Measurements from ENCODE around the gene HIVEP3.

The HIVEP3 gene

GRCh38 chr1:41802532-41803501 is 115.9 kb downstream of the HIVEP3 start:
- Histone ChIP-seq H3K9ac (ENCODE audit: low read depth, low read length, poor library complexity, severe bottlenecking) (peak overlapping the region; percentile 35), H3F3A (ENCODE audit: low read depth) (no peaks in the 10 kb centered on the region), H3K27me3 (ENCODE audit: insufficient read depth, low read length, poor library complexity, severe bottlenecking) (no peaks in the 10 kb centered on the region), H3K4me3 (ENCODE audit: low read length, poor library complexity, severe bottlenecking) (peak overlapping the region; percentile 19), H3K36me3 (ENCODE audit: insufficient read depth, low read length) (no peaks in the 10 kb centered on the region), H3K79me2 (ENCODE audit: insufficient read depth, low read length) (no peaks in the 10 kb centered on the region), H3K4me2 (ENCODE audit: low read depth, low read length, poor library complexity, severe bottlenecking) (peak overlapping the region; percentile 56), H2AFZ (ENCODE audit: low read length) (peak overlapping the region; percentile 71), H3K9me3 (ENCODE audit: insufficient read depth, low read depth, low read length) (no peaks in the 10 kb centered on the region), H4K20me1 (ENCODE audit: insufficient read depth, low read length, poor library complexity, severe bottlenecking) (no peaks in the 10 kb centered on the region), H3K4me1 (ENCODE audit: insufficient read depth, low read length, poor library complexity, severe bottlenecking) (peaks cover 52% of the 10 kb centered on the region), H3K9me2 (replicated peaks; ENCODE audit: low read depth, low read length) (no peaks in the 10 kb centered on the region)
- TF ChIP-seq, protein P1, sequence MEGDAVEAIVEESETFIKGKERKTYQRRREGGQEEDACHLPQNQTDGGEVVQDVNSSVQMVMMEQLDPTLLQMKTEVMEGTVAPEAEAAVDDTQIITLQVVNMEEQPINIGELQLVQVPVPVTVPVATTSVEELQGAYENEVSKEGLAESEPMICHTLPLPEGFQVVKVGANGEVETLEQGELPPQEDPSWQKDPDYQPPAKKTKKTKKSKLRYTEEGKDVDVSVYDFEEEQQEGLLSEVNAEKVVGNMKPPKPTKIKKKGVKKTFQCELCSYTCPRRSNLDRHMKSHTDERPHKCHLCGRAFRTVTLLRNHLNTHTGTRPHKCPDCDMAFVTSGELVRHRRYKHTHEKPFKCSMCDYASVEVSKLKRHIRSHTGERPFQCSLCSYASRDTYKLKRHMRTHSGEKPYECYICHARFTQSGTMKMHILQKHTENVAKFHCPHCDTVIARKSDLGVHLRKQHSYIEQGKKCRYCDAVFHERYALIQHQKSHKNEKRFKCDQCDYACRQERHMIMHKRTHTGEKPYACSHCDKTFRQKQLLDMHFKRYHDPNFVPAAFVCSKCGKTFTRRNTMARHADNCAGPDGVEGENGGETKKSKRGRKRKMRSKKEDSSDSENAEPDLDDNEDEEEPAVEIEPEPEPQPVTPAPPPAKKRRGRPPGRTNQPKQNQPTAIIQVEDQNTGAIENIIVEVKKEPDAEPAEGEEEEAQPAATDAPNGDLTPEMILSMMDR (conservative IDR thresholded peaks at IDR 0.05; ENCODE audit: low read length): no peak
- no peak for TF ChIP-seq EZH2phosphoT487 (IDR thresholded peaks at IDR 0.05; ENCODE audit: borderline replicate concordance)

GRCh38 chr1:41800311-41800829 is 118.4 kb downstream of the HIVEP3 start:
- Histone ChIP-seq H3K4me1 (ENCODE audit: insufficient read depth, low read length, poor library complexity, severe bottlenecking) (peaks cover 36% of the 10 kb centered on the region), H3K4me2 (ENCODE audit: low read depth, low read length, poor library complexity, severe bottlenecking) (no peak overlapping the region), H3K4me3 (ENCODE audit: low read length, poor library complexity, severe bottlenecking) (no peak overlapping the region), H3K9me2 (replicated peaks; ENCODE audit: low read depth, low read length) (no peaks in the 10 kb centered on the region), H3F3A (ENCODE audit: low read depth) (no peaks in the 10 kb centered on the region), H3K27me3 (ENCODE audit: insufficient read depth, low read length, poor library complexity, severe bottlenecking) (no peaks in the 10 kb centered on the region), H2AFZ (ENCODE audit: low read length) (no peak overlapping the region), H3K9ac (ENCODE audit: low read depth, low read length, poor library complexity, severe bottlenecking) (no peak overlapping the region), H3K36me3 (ENCODE audit: insufficient read depth, low read length) (no peaks in the 10 kb centered on the region), H3K79me2 (ENCODE audit: insufficient read depth, low read length) (no peaks in the 10 kb centered on the region), H4K20me1 (ENCODE audit: insufficient read depth, low read length, poor library complexity, severe bottlenecking) (no peaks in the 10 kb centered on the region), H3K9me3 (ENCODE audit: insufficient read depth, low read depth, low read length) (no peaks in the 10 kb centered on the region)
- TF ChIP-seq, protein P1 (conservative IDR thresholded peaks at IDR 0.05; ENCODE audit: low read length): no peak
- TF ChIP-seq EZH2phosphoT487 (IDR thresholded peaks at IDR 0.05; ENCODE audit: borderline replicate concordance): no peak

DNA sequence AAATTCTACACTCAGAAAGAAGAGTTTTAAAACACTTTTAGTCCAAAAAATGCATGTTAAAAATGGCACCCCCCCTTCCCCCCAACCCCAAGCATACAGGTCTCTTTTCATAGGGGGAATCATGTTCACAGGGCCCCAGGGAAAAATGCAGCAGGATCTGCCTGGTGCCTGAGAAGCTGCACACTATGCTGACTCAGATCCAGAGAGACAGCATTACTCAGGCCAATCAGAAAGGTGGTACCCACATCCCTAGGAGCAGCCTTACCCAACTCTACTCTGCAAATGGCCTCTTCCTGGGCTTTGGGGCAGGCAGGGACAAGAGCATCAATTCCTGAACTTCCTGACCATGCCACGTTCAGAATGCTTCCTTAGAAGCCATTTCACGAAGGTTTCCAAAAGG is 119.0 kb downstream of the HIVEP3 start:
- Histone ChIP-seq H3K79me2 (ENCODE audit: insufficient read depth, low read length) (no peaks in the 10 kb centered on the region), H2AFZ (ENCODE audit: low read length) (no peak overlapping the region), H3K4me3 (ENCODE audit: low read length, poor library complexity, severe bottlenecking) (no peak overlapping the region), H3K9me3 (ENCODE audit: insufficient read depth, low read depth, low read length) (no peaks in the 10 kb centered on the region), H3K36me3 (ENCODE audit: insufficient read depth, low read length) (no peaks in the 10 kb centered on the region), H4K20me1 (ENCODE audit: insufficient read depth, low read length, poor library complexity, severe bottlenecking) (no peaks in the 10 kb centered on the region), H3K4me1 (ENCODE audit: insufficient read depth, low read length, poor library complexity, severe bottlenecking) (peaks cover 36% of the 10 kb centered on the region), H3K9me2 (replicated peaks; ENCODE audit: low read depth, low read length) (no peaks in the 10 kb centered on the region), H3K9ac (ENCODE audit: low read depth, low read length, poor library complexity, severe bottlenecking) (no peak overlapping the region), H3F3A (ENCODE audit: low read depth) (no peaks in the 10 kb centered on the region), H3K4me2 (ENCODE audit: low read depth, low read length, poor library complexity, severe bottlenecking) (no peak overlapping the region), H3K27me3 (ENCODE audit: insufficient read depth, low read length, poor library complexity, severe bottlenecking) (no peaks in the 10 kb centered on the region)
- TF ChIP-seq, protein P1 (conservative IDR thresholded peaks at IDR 0.05; ENCODE audit: low read length): no peak

Data from Loucy (cell line).